GM06990 (cell line): ENCODE results near the gene CYP1B1.

Experiments
- DNase-seq: peaks from one replicate; pipeline ENCODE4 v3.0.0-alpha.2; 2011; ENCODE audit not compliant: insufficient read length; ENCODE audit errors: extremely low read depth
- H3K27me3 ChIP-seq: replicated peaks from 2 replicates; pipeline ENCODE4 v1.6.0; 2011; ENCODE audit warnings: low read length; ENCODE audit not compliant: control insufficient read depth, insufficient read depth
- H3K36me3 ChIP-seq: 2 replicates; pipeline ENCODE4 v1.5.1; 2011; ENCODE audit warnings: low read length; ENCODE audit not compliant: control insufficient read depth, insufficient read depth
- H3K4me3 ChIP-seq: replicated peaks from 2 replicates; pipeline ENCODE4 v1.5.1; 2011; ENCODE audit warnings: low read depth, mild to moderate bottlenecking, control low read depth, low read length
- CTCF ChIP-seq: IDR thresholded peaks from 2 replicates; pipeline ENCODE4 v1.5.1; 2011; ENCODE audit warnings: low read length, control low read depth, mild to moderate bottlenecking, inconsistent platforms; ENCODE audit not compliant: insufficient read depth, poor library complexity, severe bottlenecking

The CYP1B1 gene

GRCh38 chr2:38035968-38036367 is 40.0 kb downstream of the CYP1B1 start:
- Histone ChIP-seq H3K27me3 (no peaks in the 10 kb centered on the region), H3K4me3 (no peak overlapping the region), H3K36me3 (no peaks in the 10 kb centered on the region)
- DNase-seq: no peak
- TF ChIP-seq CTCF: no peak

DNA sequence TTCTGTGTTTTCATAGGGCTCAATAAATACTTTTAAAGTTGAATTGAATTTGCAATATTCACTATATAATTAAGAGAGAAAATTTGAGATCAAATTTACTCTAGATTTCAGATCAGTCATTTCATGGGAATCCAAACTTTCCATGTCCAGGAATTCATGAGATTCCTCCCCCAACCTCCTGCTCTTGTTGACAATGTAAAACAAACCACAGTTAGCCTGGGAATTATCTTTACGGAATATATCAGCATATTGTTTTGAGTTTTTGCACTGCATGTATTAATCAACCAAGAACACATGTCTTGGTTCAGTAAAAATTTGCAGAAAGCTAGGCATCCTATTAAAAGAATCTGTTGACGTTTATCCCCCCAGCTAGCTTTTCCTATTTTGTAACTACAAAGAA is 42.3 kb downstream of the CYP1B1 start:
- Histone ChIP-seq H3K36me3 (no peaks in the 10 kb centered on the region), H3K4me3 (no peak overlapping the region), H3K27me3 (no peaks in the 10 kb centered on the region)
- DNase-seq: no peak
- TF ChIP-seq CTCF: no peak

DNA sequence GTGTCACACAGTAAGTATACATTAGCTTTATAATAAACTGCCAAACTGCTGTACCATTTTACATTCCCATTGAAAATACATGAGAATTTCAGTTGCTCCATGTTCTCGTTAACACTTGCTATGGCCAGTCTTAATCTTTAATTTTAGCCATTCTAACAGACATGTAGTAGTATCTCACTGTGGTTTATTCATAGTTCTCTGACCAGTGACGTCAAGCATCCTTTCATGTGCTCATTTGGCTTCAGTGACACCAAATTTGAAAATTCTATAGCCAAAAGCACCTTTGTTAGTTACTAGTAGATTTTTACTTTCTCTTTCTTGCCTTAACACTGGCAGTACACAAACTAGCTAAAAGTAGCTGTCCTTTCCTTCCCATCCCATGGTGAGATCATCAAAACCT is 43.0 kb downstream of the CYP1B1 start:
- no peak for TF ChIP-seq CTCF

GRCh38 chr2:38030635-38031355 is 45.2 kb downstream of the CYP1B1 start:
- no peaks in the 10 kb centered on the region for H3K27me3 ChIP-seq
- no peaks in the 10 kb centered on the region for H3K36me3 ChIP-seq
- H3K4me3 ChIP-seq: no peak overlapping the region
- no peak for TF ChIP-seq CTCF
- no peak for DNase-seq

More for the DNA sequence above, 43.0 kb downstream of the CYP1B1 start:
- Histone ChIP-seq H3K36me3 (no peaks in the 10 kb centered on the region), H3K27me3 (no peaks in the 10 kb centered on the region), H3K4me3 (no peak overlapping the region)
- no peak for DNase-seq

GRCh38 chr2:38029512-38029911 is 46.4 kb downstream of the CYP1B1 start:
- H3K27me3 ChIP-seq: no peaks in the 10 kb centered on the region
- no peaks in the 10 kb centered on the region for H3K36me3 ChIP-seq
- no peak for TF ChIP-seq CTCF
- no peak for DNase-seq
- H3K4me3 ChIP-seq: no peak overlapping the region

GRCh38 chr2:38028829-38029228 is 47.1 kb downstream of the CYP1B1 start:
- Histone ChIP-seq H3K36me3 (no peaks in the 10 kb centered on the region), H3K4me3 (no peak overlapping the region), H3K27me3 (no peaks in the 10 kb centered on the region)
- DNase-seq: no peak
- no peak for TF ChIP-seq CTCF
